Adrenal gland (tissue), 12 donors: ENCODE data around the gene NOSTRIN. TPM values are rescaled to one million over a fixed set of nuclear protein-coding genes. Genes with fewer than 3 reads are reported as not detected.

ENCODE experiments used
- DNase-seq, 7 donors: peaks; one replicate each; pipeline ENCODE4 v3.0.0-alpha.2; 2019 to 2020
- H3K27ac ChIP-seq, 5 donors: fragments of 200-600 bp; sonication (generic) in 4 of 5; 1 replicate in 3 of 5; 2 replicates in 2 of 5; pipeline versions ENCODE4 v1.5.1 to v1.8.0; 2016 to 2020; ENCODE audit warnings: mild to moderate bottlenecking in 1 of 5
- H3K27me3 ChIP-seq: fragments of 200-600 bp; 2 replicates; pipeline ENCODE4 v1.8.0; 2021
- H3K36me3 ChIP-seq, 2 donors: fragments of 200-600 bp; replicated peaks in 1 of 2; 1 replicate in 1 of 2; 2 replicates in 1 of 2; pipeline versions ENCODE4 v1.5.1 to v1.8.0; 2018 to 2022
- H3K4me1 ChIP-seq, 2 donors: fragments of 200-600 bp; replicated peaks in 1 of 2; 1 replicate in 1 of 2; 2 replicates in 1 of 2; pipeline versions ENCODE4 v1.5.1 to v1.8.0; 2018 to 2021
- H3K4me3 ChIP-seq, 4 donors: fragments of 200-600 bp; sonication (generic) in 3 of 4; one replicate each; pipeline ENCODE4 v1.5.1; 2016 to 2018
- H3K9me3 ChIP-seq, 3 donors: fragments of 200-600 bp; sonication (generic) in 1 of 3; replicated peaks in 1 of 3; 1 replicate in 2 of 3; 2 replicates in 1 of 3; pipeline versions ENCODE4 v1.5.1 to v1.8.0; 2016 to 2021
- POLR2A ChIP-seq, 2 donors: fragments of 450-650 bp; IDR thresholded peaks; one replicate each; pipeline ENCODE4 v1.6.1; 2017; ENCODE audit warnings: antibody characterized with exemption in 2 of 2, mild to moderate bottlenecking in 2 of 2, moderate library complexity in 1 of 2
- WGBS, 4 donors: extraction: QIAGEN DNeasy Blood & Tissue Kit in 2 of 4; methylation state at CpG; one replicate each; pipeline versions ENCODE4 v1.1.5 to v1.1.7; 2013 to 2017; 5-methylcytosine and 5-hydroxymethylcytosine counted together
- intact Hi-C, 2 donors: fragments of 100-400 bp; cut with DNase I; formaldehyde crosslinking; loops; one replicate each; pipeline versions ENCODE4 v1.14.1 to v1.15.0; 2022 to 2023
- polyA plus RNA-seq, 3 donors: library from polyadenylated mRNA; stranded (reverse); fragments of 200-250 nt in 2 of 3; fragments of 350-450 nt in 1 of 3; fragmentation: Illumina TruSeq in 1 of 3; extraction: RNeasy Lipid Tissue Mini Kit (QIAGEN cat#74804) in 1 of 3; gene quantifications; one replicate each; pipeline ENCODE4 v1.2.3, GENCODE V29; 2013 to 2014
- total RNA-seq, 9 donors: library from RNA; depleted of rRNA in 4 of 9; stranded (reverse); fragments of >200 nt in 4 of 9; fragments of 120-200 nt in 1 of 9; fragmentation: NEBNext Ultra II Directional in 1 of 9; extraction: Animal tissue kit (Norgen Biotek cat#: 25700) in 1 of 9; gene quantifications; one replicate each; pipeline versions ENCODE4 v1.1.0 to v1.2.4, GENCODE V29; 2013 to 2023
- TF ChIP-seq, protein P1 (sequence below), 6 experiments: fragments of 450-650 bp in 4 of 6; fragments of 200-600 bp in 2 of 6; sonication (generic) in 1 of 6; IDR thresholded peaks; 1 replicate in 5 of 6; 2 replicates in 1 of 6; pipeline versions ENCODE4 v1.5.1 to v1.8.0; 2016 to 2021; ENCODE audit warnings: antibody characterized with exemption in 6 of 6, mild to moderate bottlenecking in 2 of 6, moderate library complexity in 1 of 6
- donor health status: healthy with polysubstance abuse.
- donor health status: Bipolar disorder and iron deficiency.
- donor health status: DM: yes; HTN: yes; CAD: no.
- donor health status: DM: no; HTN: no; CAD: no.
- donor health status: DM: no; HTN: no; CAD: no.
- donor health status: DM: yes; HTN: yes; CAD: no.

NOSTRIN gene
- total and polyA plus RNA-seq, 12 donors, result 13.9 to 134 (median 35.6) TPM

GRCh38 chr2:168831662-168832061 is 29.2 kb downstream of the NOSTRIN start:
- Histone ChIP-seq H3K27ac (no peak overlapping the region), H3K9me3 (no peaks in the 10 kb centered on the region), H3K4me1 (no peaks in the 10 kb centered on the region), H3K4me3 (no peak overlapping the region), H3K27me3 (no peaks in the 10 kb centered on the region), H3K36me3 (peaks cover 0 to 11% of the 10 kb centered on the region in 2 donors)
- no peak for DNase-seq
- intact Hi-C loops, result no loop called here
- TF ChIP-seq POLR2A (IDR thresholded peaks at IDR 0.05), result no peak
- TF ChIP-seq, protein P1, sequence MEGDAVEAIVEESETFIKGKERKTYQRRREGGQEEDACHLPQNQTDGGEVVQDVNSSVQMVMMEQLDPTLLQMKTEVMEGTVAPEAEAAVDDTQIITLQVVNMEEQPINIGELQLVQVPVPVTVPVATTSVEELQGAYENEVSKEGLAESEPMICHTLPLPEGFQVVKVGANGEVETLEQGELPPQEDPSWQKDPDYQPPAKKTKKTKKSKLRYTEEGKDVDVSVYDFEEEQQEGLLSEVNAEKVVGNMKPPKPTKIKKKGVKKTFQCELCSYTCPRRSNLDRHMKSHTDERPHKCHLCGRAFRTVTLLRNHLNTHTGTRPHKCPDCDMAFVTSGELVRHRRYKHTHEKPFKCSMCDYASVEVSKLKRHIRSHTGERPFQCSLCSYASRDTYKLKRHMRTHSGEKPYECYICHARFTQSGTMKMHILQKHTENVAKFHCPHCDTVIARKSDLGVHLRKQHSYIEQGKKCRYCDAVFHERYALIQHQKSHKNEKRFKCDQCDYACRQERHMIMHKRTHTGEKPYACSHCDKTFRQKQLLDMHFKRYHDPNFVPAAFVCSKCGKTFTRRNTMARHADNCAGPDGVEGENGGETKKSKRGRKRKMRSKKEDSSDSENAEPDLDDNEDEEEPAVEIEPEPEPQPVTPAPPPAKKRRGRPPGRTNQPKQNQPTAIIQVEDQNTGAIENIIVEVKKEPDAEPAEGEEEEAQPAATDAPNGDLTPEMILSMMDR (IDR thresholded peaks at IDR 0.05), result no peak

- Histone ChIP-seq H3K27me3 (no peaks in the 10 kb centered on the region), H3K4me3 (no peak overlapping the region), H3K36me3 (peaks cover 0 to 11% of the 10 kb centered on the region in 2 donors), H3K4me1 (no peaks in the 10 kb centered on the region), H3K9me3 (no peaks in the 10 kb centered on the region), H3K27ac (no peak overlapping the region)
- no peak for TF ChIP-seq POLR2A (IDR thresholded peaks at IDR 0.05)
- DNase-seq, result no peak
- WGBS, 4 donors, result 95 to 97% (median 96%) methylated on average over 2 of the region's 2 CpGs
- intact Hi-C loops, result no loop called here
Observed at GRCh38 chr2:168835969-168836368, 33.5 kb downstream of the NOSTRIN start.

DNA sequence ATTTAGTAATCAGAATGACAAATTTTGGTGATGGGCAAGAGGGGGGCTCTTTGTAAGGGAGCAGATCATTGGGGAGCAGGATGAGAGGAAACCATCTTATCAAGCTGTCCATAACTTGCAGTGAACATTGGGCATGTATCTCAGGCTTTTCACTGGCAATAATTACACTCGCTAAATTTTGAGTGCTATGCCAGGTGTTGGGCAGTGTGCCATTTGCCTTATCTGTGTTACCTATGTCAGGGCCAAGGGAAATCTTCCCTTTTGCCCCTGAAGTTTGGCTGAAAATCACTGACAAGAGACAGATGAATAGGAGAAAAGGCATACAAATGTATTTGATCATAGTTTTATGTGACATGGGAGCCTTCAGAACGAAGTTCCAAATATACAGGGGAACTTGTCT is 39.0 kb downstream of the NOSTRIN start:
- no peaks in the 10 kb centered on the region for H3K27me3 ChIP-seq
- TF ChIP-seq, protein P1 (IDR thresholded peaks at IDR 0.05), result no peak
- no peak for TF ChIP-seq POLR2A (IDR thresholded peaks at IDR 0.05)
- intact Hi-C loops, result loop anchor here (10.0 kb wide), 1 partner anchor 67 kb away; no protein-coding TSS in a partner anchor
- H3K27ac ChIP-seq, result no peak overlapping the region
- H3K4me1 ChIP-seq, result peaks cover 0 to 4% of the 10 kb centered on the region in 2 donors
- H3K4me3 ChIP-seq, result no peak overlapping the region
- H3K36me3 ChIP-seq, result peaks cover 0 to 1% of the 10 kb centered on the region in 2 donors
- WGBS, 4 donors, result 36 to 52% (median 49%) methylated on average over 2 of the region's 2 CpGs
- no peaks in the 10 kb centered on the region for H3K9me3 ChIP-seq
- peak in 1 of 7 donors; percentile 18 for DNase-seq

- H3K36me3 ChIP-seq, result no peaks in the 10 kb centered on the region
- WGBS, 4 donors, result 64 to 71% (median 67%) methylated on average over 3 of the region's 3 CpGs
- no peak for DNase-seq
- intact Hi-C loops, result loop anchor here (10.0 kb wide), 1 partner anchor 68 kb away; no protein-coding TSS in a partner anchor
- no peaks in the 10 kb centered on the region for H3K27me3 ChIP-seq
- no peaks in the 10 kb centered on the region for H3K9me3 ChIP-seq
- H3K27ac ChIP-seq, result no peak overlapping the region
- no peak overlapping the region for H3K4me3 ChIP-seq
- no peak for TF ChIP-seq POLR2A (IDR thresholded peaks at IDR 0.05)
- TF ChIP-seq, protein P1 (IDR thresholded peaks at IDR 0.05), result no peak
- H3K4me1 ChIP-seq, result peaks cover 0 to 4% of the 10 kb centered on the region in 2 donors
Observed at GRCh38 chr2:168843253-168843652, 40.8 kb downstream of the NOSTRIN start.

DNA sequence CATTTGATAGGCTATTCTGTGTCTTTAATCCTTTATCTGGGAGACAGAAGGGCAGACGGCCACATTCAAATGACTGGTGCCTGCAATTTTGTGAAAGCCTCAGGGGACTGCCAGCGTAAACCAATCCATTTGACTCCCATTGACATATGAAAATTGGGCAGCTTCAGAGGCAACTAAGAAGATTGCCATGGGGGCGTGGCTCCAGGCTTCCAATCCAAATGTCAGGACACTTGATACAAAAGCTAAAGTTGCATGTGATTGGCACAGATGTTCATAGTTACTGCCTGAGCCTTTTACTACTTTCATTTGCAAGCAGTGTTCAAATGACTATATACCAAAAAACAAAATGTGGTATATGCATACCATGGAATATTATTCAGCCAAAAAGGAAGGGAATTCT is 45.8 kb downstream of the NOSTRIN start:
- Histone ChIP-seq H3K36me3 (no peaks in the 10 kb centered on the region), H3K9me3 (no peaks in the 10 kb centered on the region), H3K4me3 (no peak overlapping the region), H3K27me3 (no peaks in the 10 kb centered on the region), H3K4me1 (peaks cover 4 to 7% of the 10 kb centered on the region in 2 donors), H3K27ac (no peak overlapping the region)
- WGBS, 4 donors, result 83 to 88% (median 88%) methylated on average over 3 of the region's 3 CpGs
- intact Hi-C loops, result loop anchor here (10.0 kb wide), 1 partner anchor 73 kb away; no protein-coding TSS in a partner anchor
- DNase-seq, result peak in 2 of 7 donors; percentile 19 to 61
- TF ChIP-seq, protein P1 (IDR thresholded peaks at IDR 0.05), result no peak
- TF ChIP-seq POLR2A (IDR thresholded peaks at IDR 0.05), result no peak
